Prostate gland (tissue), 2 donors: ENCODE measurements around the gene SULF2. TPM values are rescaled to one million over a fixed set of nuclear protein-coding genes. Genes with fewer than 3 reads are reported as not detected.

ENCODE experiments used
- DNase-seq: peaks from one replicate; pipeline ENCODE4 v3.0.0-alpha.2; 2019; ENCODE audit warnings: low spot score
- H3K27ac ChIP-seq, 2 donors: fragments of 200-600 bp; sonication (generic); 2 replicates each; pipeline ENCODE4 v1.5.1; 2017 to 2019
- H3K27me3 ChIP-seq: fragments of 200-600 bp; sonication (generic); replicated peaks from 2 replicates; pipeline ENCODE4 v1.5.1; 2019; ENCODE audit not compliant: insufficient read depth
- H3K36me3 ChIP-seq, 2 donors: fragments of 200-600 bp; sonication (generic); 1 replicate in 1 of 2; 2 replicates in 1 of 2; pipeline versions ENCODE4 v1.5.1 to v1.8.1; 2017 to 2019
- H3K4me1 ChIP-seq: fragments of 200-600 bp; sonication (generic); replicated peaks from 2 replicates; pipeline ENCODE4 v1.5.1; 2019
- H3K4me3 ChIP-seq, 2 donors: fragments of 200-600 bp; sonication (generic); 2 replicates each; pipeline ENCODE4 v1.5.1; 2017 to 2019
- H3K9me3 ChIP-seq: fragments of 200-600 bp; sonication (generic); 2 replicates; pipeline ENCODE4 v1.5.1; 2017
- CTCF ChIP-seq, 4 experiments: fragments of 200-600 bp in 2 of 4; fragments of 450-650 bp in 2 of 4; sonication (generic) in 2 of 4; IDR thresholded peaks; 1 replicate in 3 of 4; 2 replicates in 1 of 4; pipeline ENCODE4 v1.5.1; 2016 to 2019; ENCODE audit warnings: antibody characterized with exemption in 4 of 4, mild to moderate bottlenecking in 2 of 4, moderate library complexity in 2 of 4
- POLR2A ChIP-seq: fragments of 450-650 bp; IDR thresholded peaks from one replicate; pipeline ENCODE4 v1.6.1; 2016; ENCODE audit warnings: antibody characterized with exemption, mild to moderate bottlenecking
- POLR2AphosphoS5 ChIP-seq: sonication (generic); formaldehyde crosslinking; IDR thresholded peaks from one replicate; pipeline ENCODE4 v1.6.1; 2017; ENCODE audit warnings: antibody characterized with exemption
- WGBS: methylation state at CpG from one replicate; pipeline ENCODE4 v1.1.5; 2018; 5-methylcytosine and 5-hydroxymethylcytosine counted together
- intact Hi-C: fragments of 100-400 bp; cut with DNase I; formaldehyde crosslinking; loops from one replicate; pipeline ENCODE4 v1.14.2; 2022
- total RNA-seq, 2 donors: library from RNA; depleted of rRNA; stranded (reverse); fragments of >200 nt; gene quantifications; one replicate each; pipeline ENCODE4 v1.1.0, GENCODE V29; 2016

SULF2 gene
- total RNA-seq, 2 donors from 2014 or later = 43.6 to 82.0 TPM

DNA sequence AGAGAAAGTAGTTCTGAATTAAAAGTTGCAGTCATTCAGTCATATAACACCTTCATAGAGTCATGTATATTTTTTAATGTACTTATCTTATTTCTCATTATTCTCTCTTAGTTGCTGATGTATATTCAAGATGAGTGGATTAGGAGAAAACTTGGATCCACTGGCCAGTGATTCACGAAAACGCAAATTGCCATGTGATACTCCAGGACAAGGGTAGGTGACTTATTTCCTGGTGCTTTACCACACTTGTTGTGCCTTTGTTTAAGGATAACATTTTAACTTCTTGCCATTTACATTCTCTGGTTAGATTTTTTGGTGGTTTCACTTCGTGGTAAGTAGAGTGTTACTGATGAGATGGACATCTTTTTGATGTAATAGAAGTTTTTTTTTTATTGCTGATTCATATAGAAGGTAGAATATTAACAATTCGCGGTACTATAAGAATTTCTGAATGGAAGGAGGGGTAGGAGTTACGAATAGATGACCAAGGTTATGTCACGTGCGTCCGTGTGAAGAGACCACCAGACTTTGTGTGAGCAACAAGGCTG, 163.1 kb downstream of the SULF2 start:
- Histone ChIP-seq H3K36me3 (no peaks in the 10 kb centered on the region), H3K27me3 (no peaks in the 10 kb centered on the region), H3K9me3 (no peaks in the 10 kb centered on the region), H3K4me1 (no peaks in the 10 kb centered on the region), H3K4me3 (no peak overlapping the region), H3K27ac (no peak overlapping the region)
- DNase-seq = no peak
- no peak for TF ChIP-seq POLR2AphosphoS5
- no peak for TF ChIP-seq POLR2A
- no peak for TF ChIP-seq CTCF (IDR thresholded peaks at IDR 0.05)
- WGBS = 96% methylated on average over 9 of the region's 9 CpGs
- intact Hi-C loops = loop anchor here (5.0 to 10.0 kb wide), 2 partner anchors 237 to 350 kb away; no protein-coding TSS in a partner anchor

- H3K27me3 ChIP-seq = no peaks in the 10 kb centered on the region
- H3K36me3 ChIP-seq = no peaks in the 10 kb centered on the region
- intact Hi-C loops = loop anchor here (2.0 to 10.0 kb wide), 3 partner anchors 236 to 426 kb away; no protein-coding TSS in a partner anchor
- no peak for DNase-seq
- no peak overlapping the region for H3K4me3 ChIP-seq
- 47% methylated on average over 8 of the region's 8 CpGs for WGBS
- H3K4me1 ChIP-seq = no peaks in the 10 kb centered on the region
- no peaks in the 10 kb centered on the region for H3K9me3 ChIP-seq
- no peak for TF ChIP-seq POLR2AphosphoS5
- TF ChIP-seq POLR2A = no peak
- TF ChIP-seq CTCF (IDR thresholded peaks at IDR 0.05) = peak; percentile 54 to 85 (median 76)
- no peak overlapping the region for H3K27ac ChIP-seq
Observed at GRCh38 chr20:47620808-47621805, 164.2 kb downstream of the SULF2 start.

GRCh38 chr20:47618479-47618878, 166.8 kb downstream of the SULF2 start:
- Histone ChIP-seq H3K27ac (no peak overlapping the region), H3K27me3 (no peaks in the 10 kb centered on the region), H3K4me3 (no peak overlapping the region), H3K4me1 (no peaks in the 10 kb centered on the region), H3K36me3 (no peaks in the 10 kb centered on the region), H3K9me3 (no peaks in the 10 kb centered on the region)
- intact Hi-C loops = loop anchor here (10.0 kb wide), 2 partner anchors 114 to 864 kb away; partner anchors contain the start of gene NCOA3
- WGBS = 86% methylated on average over 6 of the region's 6 CpGs
- TF ChIP-seq POLR2A = no peak
- no peak for TF ChIP-seq CTCF (IDR thresholded peaks at IDR 0.05)
- no peak for TF ChIP-seq POLR2AphosphoS5
- DNase-seq = no peak

- Histone ChIP-seq H3K27me3 (no peaks in the 10 kb centered on the region), H3K36me3 (no peaks in the 10 kb centered on the region), H3K4me3 (no peak overlapping the region), H3K4me1 (no peaks in the 10 kb centered on the region), H3K27ac (no peak overlapping the region), H3K9me3 (no peaks in the 10 kb centered on the region)
- intact Hi-C loops = loop anchor here (10.0 kb wide), 2 partner anchors 110 to 860 kb away; partner anchors contain the start of gene NCOA3
- TF ChIP-seq CTCF (IDR thresholded peaks at IDR 0.05) (no peak), POLR2A (no peak), POLR2AphosphoS5 (no peak)
- WGBS = 100% methylated on average over 2 of the region's 2 CpGs
- no peak for DNase-seq
Observed at GRCh38 chr20:47614703-47615309, 170.5 kb downstream of the SULF2 start.
